Effector CD4-positive, alpha-beta T cell (primary cell): ENCODE data around the gene RDH5.
"Not testable (repeated sequence)": the region's sequence is repeated elsewhere in the genome, so short reads cannot be mapped to it uniquely, and the experiment has no call there.

ENCODE experiments used
- DNase-seq: peaks from one replicate; pipeline ENCODE4 v3.0.0-alpha.2; 2020

Gene RDH5

DNA sequence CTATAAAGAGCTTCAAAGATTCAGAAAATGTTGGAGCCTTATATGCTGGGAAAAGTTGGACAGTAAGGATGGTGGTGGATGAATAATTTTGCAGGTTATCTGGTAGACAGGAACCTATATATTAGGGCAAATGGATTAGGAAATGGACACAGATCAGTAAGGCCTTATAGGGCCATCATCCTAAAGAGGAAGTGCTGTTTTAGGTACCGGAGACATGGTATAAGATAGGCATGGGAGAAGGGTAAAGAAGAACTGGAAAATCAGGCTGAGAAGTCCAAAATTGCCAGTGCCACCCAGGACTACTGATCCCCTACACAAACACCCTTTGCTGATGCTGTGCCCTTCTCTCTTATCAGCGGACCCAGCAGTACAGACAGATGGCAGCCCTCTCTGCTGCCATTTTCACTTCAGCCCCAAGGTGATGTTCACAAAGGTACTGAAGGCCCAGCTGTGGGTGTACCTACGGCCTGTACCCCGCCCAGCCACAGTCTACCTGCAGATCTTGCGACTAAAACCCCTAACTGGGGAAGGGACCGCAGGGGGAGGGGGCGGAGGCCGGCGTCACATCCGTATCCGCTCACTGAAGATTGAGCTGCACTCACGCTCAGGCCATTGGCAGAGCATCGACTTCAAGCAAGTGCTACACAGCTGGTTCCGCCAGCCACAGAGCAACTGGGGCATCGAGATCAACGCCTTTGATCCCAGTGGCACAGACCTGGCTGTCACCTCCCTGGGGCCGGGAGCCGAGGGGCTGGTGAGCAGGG lies 28.2 kb downstream of the RDH5 start:
- DNase-seq = no peak

DNA sequence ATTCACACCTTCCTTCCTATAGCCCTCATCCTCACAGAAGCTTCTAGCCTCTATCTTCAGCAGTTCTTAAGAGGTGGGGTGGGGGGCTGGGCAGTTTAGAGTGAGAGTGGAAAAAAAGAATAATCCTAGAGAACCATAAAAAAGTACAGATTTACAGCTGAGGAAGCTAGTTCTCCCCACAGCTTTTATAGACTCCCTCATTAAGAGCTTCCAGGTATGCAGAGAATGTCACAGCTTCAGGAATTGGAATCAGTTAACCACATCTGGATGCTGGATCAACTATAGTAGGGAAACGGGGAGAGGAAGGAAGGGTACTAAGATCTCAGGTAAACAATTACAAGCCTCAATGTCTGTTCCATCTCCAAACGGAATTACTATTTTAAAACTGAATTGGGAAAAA lies 35.1 kb downstream of the RDH5 start:
- DNase-seq = no peak

DNA sequence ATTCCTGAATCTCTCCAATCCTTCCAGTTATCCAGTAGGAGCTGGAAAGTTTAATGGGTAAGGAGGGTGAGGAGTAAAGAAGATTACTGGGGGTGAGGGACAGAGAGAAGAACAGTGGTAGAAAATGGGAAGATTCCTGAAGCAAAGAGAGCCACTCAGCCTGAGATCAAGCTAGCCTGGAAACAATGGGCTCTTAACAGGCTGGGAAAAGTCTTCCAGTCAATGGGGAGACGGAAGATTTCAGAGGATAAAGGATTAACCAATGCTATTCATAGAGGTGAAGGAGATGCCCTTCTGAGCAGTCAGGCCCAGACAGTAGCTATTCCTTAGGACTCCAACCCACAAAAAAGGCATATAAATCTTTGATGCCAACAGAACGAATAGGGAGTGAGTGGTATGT lies 37.5 kb downstream of the RDH5 start:
- no peak for DNase-seq

DNA sequence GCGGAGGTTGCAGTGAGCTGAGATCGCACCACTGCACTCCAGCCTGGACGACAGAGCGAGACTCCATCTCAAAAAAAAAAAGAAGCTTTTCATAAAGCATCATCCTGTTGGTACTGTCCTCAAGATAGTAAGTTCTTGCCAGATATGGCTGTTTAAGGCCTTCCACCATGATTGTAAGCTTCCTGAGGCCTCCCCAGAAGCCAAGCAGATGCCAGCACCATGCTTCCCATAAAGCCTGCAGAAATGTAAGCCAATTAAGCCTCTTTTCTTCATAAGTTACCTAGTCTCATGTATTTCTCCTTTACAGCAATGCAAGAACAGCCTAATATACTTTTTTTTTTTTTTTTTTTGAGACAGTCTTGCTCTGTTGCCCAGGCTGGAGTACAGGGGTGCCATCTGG lies 38.4 kb downstream of the RDH5 start:
- not testable (repeated sequence) for DNase-seq

DNA sequence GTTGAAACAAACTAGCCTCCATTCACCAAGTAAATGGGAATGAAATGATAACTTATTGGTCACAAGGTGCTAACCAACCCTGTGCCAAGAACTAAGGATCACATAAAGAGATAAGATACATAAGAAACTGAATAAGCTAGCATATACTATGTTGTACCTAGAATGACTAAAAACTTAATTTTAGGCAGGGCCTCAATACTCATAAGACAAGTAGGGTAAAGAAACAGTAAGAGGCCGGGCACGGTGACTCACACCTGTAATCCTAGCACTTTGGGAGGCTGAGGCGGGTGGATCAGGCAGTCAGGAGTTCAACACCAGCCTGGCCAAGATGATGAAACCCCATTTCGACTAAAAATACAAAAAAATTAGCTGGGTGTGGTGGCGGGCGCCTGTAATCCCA lies 40.5 kb downstream of the RDH5 start:
- no peak for DNase-seq

DNA sequence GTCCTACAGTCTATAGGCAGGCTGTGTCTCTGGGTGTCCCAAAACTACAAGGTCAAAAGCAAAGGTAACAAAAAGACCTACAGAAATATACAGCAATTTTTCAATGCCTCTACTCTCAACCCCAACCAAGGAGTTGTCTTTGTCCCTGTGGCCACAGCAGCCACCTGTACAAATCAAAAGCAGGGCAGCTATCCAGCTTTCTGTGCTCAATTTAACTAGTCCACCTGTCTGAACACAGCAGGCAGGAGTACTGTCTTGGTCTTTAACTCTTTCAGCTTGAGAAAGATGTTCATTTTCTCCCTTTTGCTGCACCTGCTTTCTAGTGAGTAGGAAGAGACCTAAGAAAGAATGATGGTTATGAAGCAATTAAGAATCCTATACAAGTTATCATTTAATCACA lies 42.5 kb downstream of the RDH5 start:
- no peak for DNase-seq

DNA sequence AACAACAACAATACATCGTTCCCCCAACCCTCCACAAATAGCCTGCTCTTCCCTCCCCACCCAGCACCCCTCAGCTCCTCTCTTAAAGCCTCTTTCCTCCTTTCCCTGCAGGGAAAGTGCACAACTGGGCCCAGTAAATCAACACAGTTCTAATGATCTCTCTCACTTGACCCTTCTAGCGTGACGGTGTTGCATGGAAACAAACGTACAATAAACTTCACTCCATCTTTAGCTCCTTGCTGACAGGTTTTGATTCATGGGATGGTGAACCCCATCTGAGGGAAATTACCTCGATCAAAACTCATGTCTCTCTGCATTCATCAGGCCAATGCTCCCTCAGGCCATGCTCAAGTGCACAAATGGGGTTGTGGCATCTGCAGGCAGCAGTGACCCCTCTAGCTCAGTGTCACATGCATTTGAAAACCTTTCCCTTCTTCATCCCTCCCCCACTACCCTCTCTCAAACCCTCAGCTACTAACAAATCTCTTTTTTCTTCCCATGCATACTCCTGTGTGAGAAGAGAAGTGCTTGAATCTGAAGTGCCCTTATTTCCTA lies 45.6 kb downstream of the RDH5 start:
- DNase-seq = no peak

DNA sequence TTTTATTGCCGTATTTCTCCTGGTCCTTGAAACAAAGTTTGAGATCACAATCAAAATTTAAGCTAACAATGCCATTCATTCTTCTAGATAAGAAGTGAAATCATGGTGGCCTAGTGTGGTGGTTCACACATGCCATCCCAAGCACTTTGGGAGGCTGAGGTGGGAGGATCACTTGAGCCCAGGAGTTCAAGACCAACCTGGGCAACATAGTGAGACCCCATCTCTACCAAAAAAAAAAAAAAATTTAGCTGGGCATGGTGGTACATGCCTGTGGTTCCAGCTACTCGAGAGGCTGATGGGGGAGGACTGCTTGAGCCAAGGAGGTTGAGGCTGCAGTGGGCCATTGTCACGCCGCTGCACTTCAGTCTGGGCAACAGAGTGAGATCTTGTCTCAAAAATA lies 47.0 kb downstream of the RDH5 start:
- no peak for DNase-seq

DNA sequence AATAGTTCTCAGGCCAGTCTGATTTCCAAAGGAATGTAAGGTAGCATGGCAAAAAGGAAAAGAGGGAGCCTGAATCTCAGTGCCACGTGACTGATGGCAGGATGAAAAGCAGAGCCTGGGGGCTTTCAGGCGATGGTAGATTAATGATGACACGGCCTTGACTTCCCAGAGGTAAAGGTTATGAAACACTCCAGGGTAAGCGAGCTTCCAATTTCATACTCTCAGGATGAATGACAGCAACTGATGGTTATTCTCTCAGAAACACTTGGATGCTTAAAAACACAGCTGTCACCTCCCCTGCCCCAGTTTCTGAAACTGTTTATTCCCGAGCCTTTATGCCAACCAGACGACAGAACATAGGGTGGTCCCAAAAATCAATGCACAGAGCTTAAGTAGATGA lies 51.5 kb downstream of the RDH5 start:
- DNase-seq = no peak
